ENCODE measurements around the gene GMEB2. TPM values are rescaled to one million over a fixed set of nuclear protein-coding genes. Genes with fewer than 3 reads are reported as not detected.

Gene GMEB2
- polyA plus RNA-seq, 1 of the 3 experiments (the other 2 are of a cell fraction) = 6.5 TPM

GRCh38 chr20:63545814-63546213, 81.1 kb downstream of the GMEB2 start:
- Histone ChIP-seq H3K4me1 (ENCODE audit: control insufficient read depth in 1 of 2, insufficient read depth in 2 of 2, low read depth in 1 of 2, low read length in 1 of 2) (peaks cover 0 to 3% of the 10 kb centered on the region in 2 experiments; a peak in 1 of 4 replicates), H3K36me3 (replicated peaks in 1 of 2; ENCODE audit: control insufficient read depth in 1 of 2, insufficient read depth in 2 of 2, low read length in 1 of 2) (no peaks in the 10 kb centered on the region), H2AFZ (ENCODE audit: low read depth) (no peak overlapping the region), H3K4me3 (ENCODE audit: low read depth in 2 of 2, low read length in 1 of 2) (no peak overlapping the region), H3F3A (replicated peaks; ENCODE audit: insufficient read depth) (no peaks in the 10 kb centered on the region), H3K27ac (ENCODE audit: low read depth in 2 of 2, low read length in 1 of 2) (no peak overlapping the region), H3K9ac (no peak overlapping the region), H4K20me1 (ENCODE audit: insufficient read depth) (no peaks in the 10 kb centered on the region), H3K9me3 (no peaks in the 10 kb centered on the region), H3K27me3 (ENCODE audit: insufficient read depth) (no peaks in the 10 kb centered on the region), H3K4me2 (no peak overlapping the region), H3K79me2 (ENCODE audit: insufficient read depth) (no peaks in the 10 kb centered on the region), H3K9me2 (no peaks in the 10 kb centered on the region)
- no peak for DNase-seq
- ChIA-PET CTCF (interaction anchor here (1.7 to 8.2 kb wide), 2 partner anchors 7 to 428 kb away, joined by 4 to 66 read pairs; partner anchors contain the start of gene PTK6), POLR2A (no interaction called here)
- TF ChIP-seq FOXJ3 (CRISPR knock-in tag; IDR thresholded peaks at IDR 0.05) = no peak
- TF ChIP-seq USF1 (IDR thresholded peaks at IDR 0.05; ENCODE audit: borderline replicate concordance, low read depth) = no peak
- no peak for TF ChIP-seq ELF1 (IDR thresholded peaks at IDR 0.05)
- TF ChIP-seq JUND (IDR thresholded peaks at IDR 0.05) = no peak
- TF ChIP-seq RCOR1 (IDR thresholded peaks at IDR 0.05; ENCODE audit: low read length) = no peak
- no peak for TF ChIP-seq TEAD4 (IDR thresholded peaks at IDR 0.05; ENCODE audit: borderline replicate concordance, insufficient read depth)
- no peak for TF ChIP-seq POLR2AphosphoS5 (IDR thresholded peaks at IDR 0.05; ENCODE audit: low read depth, low read length)
- no peak for TF ChIP-seq CTCF (IDR thresholded peaks at IDR 0.05)
- TF ChIP-seq NRF1 (IDR thresholded peaks at IDR 0.05; ENCODE audit: low read depth, low read length) = no peak
- no peak for TF ChIP-seq TCF12 (IDR thresholded peaks at IDR 0.05)
- no peak for TF ChIP-seq RFX5 (IDR thresholded peaks at IDR 0.05; ENCODE audit: low read length)
- TF ChIP-seq IRF3 (IDR thresholded peaks at IDR 0.05; ENCODE audit: low read depth, low read length) = no peak
- TF ChIP-seq MEF2A (IDR thresholded peaks at IDR 0.05; ENCODE audit: borderline replicate concordance, low read depth) = no peak
- WGBS (ENCODE audit: low lambda C conversion rate) = 61% methylated on average over 4 of the region's 6 CpGs

- Histone ChIP-seq H3K9me3 (no peaks in the 10 kb centered on the region), H3K9ac (no peak overlapping the region), H3F3A (replicated peaks; ENCODE audit: insufficient read depth) (no peaks in the 10 kb centered on the region), H3K4me1 (ENCODE audit: control insufficient read depth in 1 of 2, insufficient read depth in 2 of 2, low read depth in 1 of 2, low read length in 1 of 2) (peaks cover 0 to 10% of the 10 kb centered on the region in 2 experiments; a peak in 1 of 4 replicates), H3K4me3 (ENCODE audit: low read depth in 2 of 2, low read length in 1 of 2) (no peak overlapping the region), H3K79me2 (ENCODE audit: insufficient read depth) (no peaks in the 10 kb centered on the region), H3K27ac (ENCODE audit: low read depth in 2 of 2, low read length in 1 of 2) (no peak overlapping the region), H4K20me1 (ENCODE audit: insufficient read depth) (no peaks in the 10 kb centered on the region), H3K36me3 (replicated peaks in 1 of 2; ENCODE audit: control insufficient read depth in 1 of 2, insufficient read depth in 2 of 2, low read length in 1 of 2) (no peaks in the 10 kb centered on the region), H3K9me2 (no peaks in the 10 kb centered on the region), H3K27me3 (ENCODE audit: insufficient read depth) (no peaks in the 10 kb centered on the region), H3K4me2 (no peak overlapping the region), H2AFZ (ENCODE audit: low read depth) (no peak overlapping the region)
- DNase-seq = no peak
- ChIA-PET POLR2A (no interaction called here), CTCF (interaction anchor here (0.7 to 1.7 kb wide), 3 partner anchors 24 to 429 kb away, joined by 3 to 4 read pairs (median 3); partner anchors contain the start of gene PPDPF)
- WGBS (ENCODE audit: low lambda C conversion rate) = 53% methylated on average over 10 of the region's 19 CpGs
- TF ChIP-seq RCOR1 (IDR thresholded peaks at IDR 0.05; ENCODE audit: low read length) (no peak), REST (IDR thresholded peaks at IDR 0.05; ENCODE audit: low read depth, low read length) (no peak), IRF3 (IDR thresholded peaks at IDR 0.05; ENCODE audit: low read depth, low read length) (no peak), RFX5 (IDR thresholded peaks at IDR 0.05; ENCODE audit: low read length) (no peak), SMC3 (IDR thresholded peaks at IDR 0.05; ENCODE audit: low read depth, low read length) (no peak), MAX (IDR thresholded peaks at IDR 0.05; ENCODE audit: low read depth) (no peak), TAF1 (IDR thresholded peaks at IDR 0.05; ENCODE audit: borderline replicate concordance, low read depth, low read length) (no peak), FOXJ3 (CRISPR knock-in tag; IDR thresholded peaks at IDR 0.05) (no peak), YY1 (IDR thresholded peaks at IDR 0.05; ENCODE audit: low read depth) (no peak), GATA2 (CRISPR knock-in tag; IDR thresholded peaks at IDR 0.05) (no peak)
These were observed 81.9 kb downstream of the GMEB2 start for GRCh38 chr20:63544958-63545516.
